Heart right ventricle (tissue), 16 donors: ENCODE measurements around the gene CCSER1. TPM values are rescaled to one million over a fixed set of nuclear protein-coding genes. Genes with fewer than 3 reads are reported as not detected.
"Not testable (repeated sequence)": the region's sequence is repeated elsewhere in the genome, so short reads cannot be mapped to it uniquely, and the experiment has no call there.

Source experiments
- ATAC-seq, 8 donors: fragments of 200-7000 bp; cut with Tn5 transposase; one replicate each; pipeline ENCODE4 v1.9.1; 2020; ENCODE audit warnings: mild to moderate bottlenecking in 8 of 8, moderate library complexity in 8 of 8, moderate number of reproducible peaks in 1 of 8
- DNase-seq, 2 donors: peaks; one replicate each; pipeline ENCODE4 v3.0.0-alpha.2; 2020
- H3K27ac ChIP-seq, 10 donors: fragments of 200-600 bp; sonication (generic) in 2 of 10; one replicate each; pipeline versions ENCODE4 v1.5.0 to v1.8.0; 2020 to 2022; ENCODE audit warnings: mild to moderate bottlenecking in 3 of 10
- H3K27me3 ChIP-seq, 7 donors: fragments of 200-600 bp; one replicate each; pipeline ENCODE4 v1.8.0; 2021 to 2022; ENCODE audit warnings: mild to moderate bottlenecking in 2 of 7
- H3K36me3 ChIP-seq, 9 donors: fragments of 200-600 bp; sonication (generic) in 1 of 9; one replicate each; pipeline versions ENCODE4 v1.5.0 to v1.8.0; 2020 to 2022; ENCODE audit warnings: mild to moderate bottlenecking in 2 of 9
- H3K4me1 ChIP-seq, 9 donors: fragments of 200-600 bp; sonication (generic) in 1 of 9; one replicate each; pipeline versions ENCODE4 v1.5.0 to v1.8.0; 2020 to 2022; ENCODE audit warnings: mild to moderate bottlenecking in 4 of 9
- H3K4me3 ChIP-seq, 10 donors: fragments of 200-600 bp; sonication (generic) in 2 of 10; one replicate each; pipeline versions ENCODE4 v1.5.0 to v1.8.0; 2020 to 2022; ENCODE audit warnings: mild to moderate bottlenecking in 7 of 10, moderate library complexity in 2 of 10
- H3K9me3 ChIP-seq, 11 donors: fragments of 200-600 bp in 10 of 11; sonication (generic) in 2 of 11; one replicate each; pipeline versions ENCODE4 v1.5.0 to v1.8.0; 2013 to 2022; ENCODE audit warnings: mild to moderate bottlenecking in 2 of 11, control low read depth in 1 of 11, moderate library complexity in 1 of 11
- WGBS, 2 donors: extraction: QIAGEN DNeasy Blood & Tissue Kit; methylation state at CpG; one replicate each; pipeline ENCODE4 v1.1.7; 2013; ENCODE audit warnings: inconsistent platforms in 1 of 2; 5-methylcytosine and 5-hydroxymethylcytosine counted together
- intact Hi-C, 10 donors: fragments of 100-400 bp; cut with DNase I; formaldehyde crosslinking; loops; one replicate each; pipeline versions ENCODE4 v1.11.1 to v1.14.2; 2022
- polyA plus RNA-seq, 2 donors: library from polyadenylated mRNA; stranded (reverse); fragments of 200-250 nt; gene quantifications; one replicate each; pipeline ENCODE4 v1.2.3, GENCODE V29; 2013
- total RNA-seq, 10 donors: library from RNA; stranded (reverse); fragmentation: NEBNext Ultra II Directional in 3 of 10; extraction: Animal tissue kit (Norgen Biotek cat#: 25700) in 3 of 10; gene quantifications; one replicate each; pipeline versions ENCODE4 v1.2.1 to v1.2.4, GENCODE V29; 2021 to 2023
- TF ChIP-seq, protein P1 (sequence below), 9 donors: fragments of 200-600 bp; sonication (generic) in 2 of 9; IDR thresholded peaks; one replicate each; pipeline versions ENCODE4 v1.5.0 to v1.8.0; 2021 to 2022; ENCODE audit warnings: antibody characterized with exemption in 9 of 9, mild to moderate bottlenecking in 5 of 9, moderate library complexity in 1 of 9
- donor health status: Arrhythmogenic right ventricular cardiomyopathy.
- donor health status: ischemic (EF 13 %, LVEDD 7.1; RV severe dilation, severe dysfunction).
- donor health status: healthy with polysubstance abuse.
- donor health status: DM: no; HTN: yes; CAD: no.
- donor health status: DM: no; HTN: no; CAD: no.
- donor health status: ischemic (EF 25% LVEDD 6.9; RV normal size, moderate dysfunction).
- donor health status: ischemic (EF 25% LVEDD 5.7; RV mildly dilated, moderate dysfunction).
- donor health status: healthy.
- donor health status: DM: yes; HTN: yes; CAD: no.
- donor health status: Ischemic cardiomyopathy.
- donor health status: ischemic (EF 35%, LVEDD 5.7; RV mildly dilated, moderate dysfunction).
- donor health status: nonischemic (EF 11% LVEDD 7.7; RV severe dilation, severe dysfunction).
- donor health status: DM: yes; HTN: yes; CAD: no.
- donor health status: PGD.
- donor health status: ischemic (EF 29% LVEDD 5.4; RV normal size, mild dysfunction).
- donor health status: nonischemic (EF 23%, LVEDD 6.1; RV moderate dilation, normal function).

CCSER1 gene
- total and polyA plus RNA-seq, 12 donors = 1.5 to 16.4 (median 12.0) TPM

DNA sequence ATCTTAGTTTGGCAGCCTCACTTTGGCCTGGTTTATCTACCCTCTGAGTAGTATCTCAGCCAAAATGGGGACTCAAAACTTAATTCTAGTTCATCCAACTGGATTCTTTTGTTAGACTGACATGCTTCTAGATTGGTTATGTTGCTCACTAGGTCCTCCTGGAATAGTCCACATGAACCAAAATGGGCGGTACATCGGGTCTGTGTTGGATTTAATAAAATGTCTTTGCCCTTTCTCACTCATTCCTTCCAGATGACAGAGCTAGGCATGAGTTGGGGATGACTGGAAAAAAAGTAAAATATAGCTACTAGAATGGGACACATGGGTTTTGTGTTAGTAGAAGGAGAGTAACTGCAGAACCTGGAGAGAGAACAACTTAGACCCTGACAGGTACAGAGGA, 247.9 kb downstream of the CCSER1 start:
- 90 to 92% methylated on average over 2 of the region's 2 CpGs for WGBS, 2 donors
- Histone ChIP-seq H3K9me3 (no peaks in the 10 kb centered on the region), H3K27ac (no peak overlapping the region), H3K4me3 (no peak overlapping the region), H3K36me3 (no peaks in the 10 kb centered on the region), H3K27me3 (no peaks in the 10 kb centered on the region), H3K4me1 (peaks cover 0 to 8% (median 0%) of the 10 kb centered on the region in 9 donors)
- TF ChIP-seq, protein P1, sequence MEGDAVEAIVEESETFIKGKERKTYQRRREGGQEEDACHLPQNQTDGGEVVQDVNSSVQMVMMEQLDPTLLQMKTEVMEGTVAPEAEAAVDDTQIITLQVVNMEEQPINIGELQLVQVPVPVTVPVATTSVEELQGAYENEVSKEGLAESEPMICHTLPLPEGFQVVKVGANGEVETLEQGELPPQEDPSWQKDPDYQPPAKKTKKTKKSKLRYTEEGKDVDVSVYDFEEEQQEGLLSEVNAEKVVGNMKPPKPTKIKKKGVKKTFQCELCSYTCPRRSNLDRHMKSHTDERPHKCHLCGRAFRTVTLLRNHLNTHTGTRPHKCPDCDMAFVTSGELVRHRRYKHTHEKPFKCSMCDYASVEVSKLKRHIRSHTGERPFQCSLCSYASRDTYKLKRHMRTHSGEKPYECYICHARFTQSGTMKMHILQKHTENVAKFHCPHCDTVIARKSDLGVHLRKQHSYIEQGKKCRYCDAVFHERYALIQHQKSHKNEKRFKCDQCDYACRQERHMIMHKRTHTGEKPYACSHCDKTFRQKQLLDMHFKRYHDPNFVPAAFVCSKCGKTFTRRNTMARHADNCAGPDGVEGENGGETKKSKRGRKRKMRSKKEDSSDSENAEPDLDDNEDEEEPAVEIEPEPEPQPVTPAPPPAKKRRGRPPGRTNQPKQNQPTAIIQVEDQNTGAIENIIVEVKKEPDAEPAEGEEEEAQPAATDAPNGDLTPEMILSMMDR (IDR thresholded peaks at IDR 0.05) = no peak
- ATAC-seq (no peak), DNase-seq (no peak)
- intact Hi-C loops = no loop called here

- H3K4me3 ChIP-seq = no peak overlapping the region
- TF ChIP-seq, protein P1 (IDR thresholded peaks at IDR 0.05) = no peak
- H3K27me3 ChIP-seq = no peaks in the 10 kb centered on the region
- DNase-seq (no peak), ATAC-seq (no peak)
- WGBS, 2 donors = 87 to 88% methylated on average over 3 of the region's 3 CpGs
- intact Hi-C loops = loop anchor here in 1 of 10 donors (5.0 kb wide), 1 partner anchor 1114 kb away; no protein-coding TSS in a partner anchor
- H3K4me1 ChIP-seq = no peaks in the 10 kb centered on the region
- no peak overlapping the region for H3K27ac ChIP-seq
- H3K36me3 ChIP-seq = no peaks in the 10 kb centered on the region
- peaks cover 0 to 5% (median 0%) of the 10 kb centered on the region in 11 donors for H3K9me3 ChIP-seq
These were observed 266.0 kb downstream of the CCSER1 start for GRCh38 chr4:90393215-90393614.

DNA sequence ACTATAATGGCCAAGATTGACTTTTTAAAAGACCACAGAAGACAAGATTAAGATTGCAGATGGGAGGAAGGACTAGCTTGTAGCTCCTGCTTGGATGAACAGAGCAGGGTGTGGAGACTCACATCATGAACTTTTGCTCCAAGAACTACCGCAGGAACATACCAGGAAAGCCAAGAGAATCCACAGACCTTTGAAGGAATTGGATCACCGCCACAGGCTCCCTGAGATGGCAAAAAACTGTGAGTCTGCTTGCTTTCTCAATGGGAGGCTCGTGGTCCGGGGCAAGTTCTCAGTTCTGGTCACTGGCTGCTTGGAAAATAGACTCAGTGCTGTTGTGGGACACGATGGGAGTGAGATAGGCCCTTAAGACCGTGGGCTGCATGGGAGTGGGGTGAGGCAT, 276.6 kb downstream of the CCSER1 start:
- no peaks in the 10 kb centered on the region for H3K36me3 ChIP-seq
- H3K27ac ChIP-seq = no peak overlapping the region
- H3K9me3 ChIP-seq = peaks cover 0 to 15% (median 0%) of the 10 kb centered on the region in 11 donors
- H3K4me3 ChIP-seq = no peak overlapping the region
- 81 to 87% methylated on average over 6 of the region's 6 CpGs for WGBS, 2 donors
- ATAC-seq = no peak
- TF ChIP-seq, protein P1 (IDR thresholded peaks at IDR 0.05) = no peak
- H3K27me3 ChIP-seq = no peaks in the 10 kb centered on the region
- no peaks in the 10 kb centered on the region for H3K4me1 ChIP-seq
- intact Hi-C loops = no loop called here
- DNase-seq = no peak

- 91 to 93% methylated on average over 8 to 11 of the region's 11 CpGs for WGBS, 2 donors
- not testable (repeated sequence) for DNase-seq, ATAC-seq
These were observed 280.7 kb downstream of the CCSER1 start for GRCh38 chr4:90407897-90408296.

GRCh38 chr4:90412786-90413185, 285.6 kb downstream of the CCSER1 start:
- H3K4me3 ChIP-seq, H3K27me3 ChIP-seq, ATAC-seq, H3K4me1 ChIP-seq, H3K36me3 ChIP-seq, intact Hi-C loops, DNase-seq, H3K27ac ChIP-seq: not testable (repeated sequence)
- H3K9me3 ChIP-seq = peaks cover 0 to 18% (median 0%) of the 10 kb centered on the region in 11 donors

More at GRCh38 chr4:90407897-90408296, 280.7 kb downstream of the CCSER1 start:
- peaks cover 0 to 22% (median 4%) of the 10 kb centered on the region in 11 donors for H3K9me3 ChIP-seq
- H3K36me3 ChIP-seq, intact Hi-C loops, H3K27me3 ChIP-seq, H3K4me3 ChIP-seq, H3K4me1 ChIP-seq, H3K27ac ChIP-seq: not testable (repeated sequence)
